Bronchial epithelial cell (primary cell): Measurements from ENCODE around the gene USP11. TPM values are rescaled to one million over a fixed set of nuclear protein-coding genes. Genes with fewer than 3 reads are reported as not detected.

Experiments used
- DNase-seq: peaks from one replicate; pipeline ENCODE4 v3.0.0-alpha.2; 2010; ENCODE audit warnings: low read depth
- FAIRE-seq: peaks from 2 replicates; lab custom pipeline; 2011; peaks lifted over from hg19 to GRCh38; lab: Jason Lieb, UNC
- H3K27me3 ChIP-seq: 2 replicates; pipeline ENCODE4 v1.5.1; 2011; ENCODE audit warnings: low read length; ENCODE audit not compliant: control insufficient read depth, insufficient read depth
- H3K36me3 ChIP-seq: 2 replicates; pipeline ENCODE4 v1.5.1; 2011; ENCODE audit warnings: low read length; ENCODE audit not compliant: control insufficient read depth, insufficient read depth
- H3K4me3 ChIP-seq: 2 replicates; pipeline ENCODE4 v1.5.1; 2011; ENCODE audit warnings: mild to moderate bottlenecking, low read depth, low read length, control low read depth
- total RNA-seq: library from RNA; depleted of rRNA; stranded (reverse); fragments of >200 nt; gene quantifications from 2 replicates; pipeline ENCODE4 v1.2.1, GENCODE V29; 2014
- TF ChIP-seq, protein P1 (sequence below): IDR thresholded peaks from 2 replicates; pipeline ENCODE4 v1.5.1; 2011; ENCODE audit warnings: mild to moderate bottlenecking, moderate library complexity, low read length, control low read depth, inconsistent platforms; ENCODE audit not compliant: insufficient read depth, severe bottlenecking

Gene USP11
- total RNA-seq, 1 donor from 2014 or later: 6.1 TPM

DNA sequence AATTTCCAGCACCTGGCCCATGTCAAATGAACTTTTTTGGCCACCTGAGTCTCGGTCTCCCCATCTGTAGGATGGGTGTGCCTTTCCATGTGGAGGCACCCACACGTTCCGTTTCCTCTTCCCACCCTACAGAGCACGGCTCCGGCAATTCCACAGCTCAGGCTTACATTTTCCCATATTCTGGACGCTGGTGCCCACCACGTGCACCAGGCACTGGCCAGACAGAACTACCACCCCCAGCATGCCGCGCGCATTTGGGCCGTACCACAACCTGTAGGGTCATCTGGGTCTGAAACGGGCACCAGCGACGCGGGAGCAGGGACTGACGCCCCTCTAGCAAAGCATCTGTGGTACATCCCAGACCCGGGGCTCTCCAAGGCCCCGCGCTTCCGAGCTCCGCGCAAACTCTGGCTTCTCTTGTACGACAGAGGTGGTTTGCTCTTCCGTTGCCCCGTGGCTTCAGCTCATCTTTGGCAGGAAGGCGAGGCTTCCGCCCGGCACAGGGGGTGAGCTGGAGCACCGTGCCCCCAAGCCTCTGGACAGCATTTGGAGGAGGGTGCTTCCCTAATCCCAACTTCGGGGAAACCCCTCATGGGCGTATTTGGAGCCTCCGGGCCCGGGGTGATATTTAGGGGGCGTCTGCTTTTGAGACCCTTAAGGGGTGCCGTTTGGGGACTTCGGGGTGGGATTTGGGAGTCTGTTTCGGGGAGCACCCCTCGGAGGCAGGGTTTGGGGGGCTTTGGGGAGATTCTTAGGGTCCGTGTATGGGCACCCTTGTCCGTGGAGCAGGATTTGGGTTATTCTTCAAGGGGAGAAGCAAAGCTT, 42.2 kb upstream of the USP11 start:
- no peaks in the 10 kb centered on the region for H3K36me3 ChIP-seq
- FAIRE-seq (no peak), DNase-seq (peak; percentile 78)
- H3K27me3 ChIP-seq: no peaks in the 10 kb centered on the region
- TF ChIP-seq, protein P1, sequence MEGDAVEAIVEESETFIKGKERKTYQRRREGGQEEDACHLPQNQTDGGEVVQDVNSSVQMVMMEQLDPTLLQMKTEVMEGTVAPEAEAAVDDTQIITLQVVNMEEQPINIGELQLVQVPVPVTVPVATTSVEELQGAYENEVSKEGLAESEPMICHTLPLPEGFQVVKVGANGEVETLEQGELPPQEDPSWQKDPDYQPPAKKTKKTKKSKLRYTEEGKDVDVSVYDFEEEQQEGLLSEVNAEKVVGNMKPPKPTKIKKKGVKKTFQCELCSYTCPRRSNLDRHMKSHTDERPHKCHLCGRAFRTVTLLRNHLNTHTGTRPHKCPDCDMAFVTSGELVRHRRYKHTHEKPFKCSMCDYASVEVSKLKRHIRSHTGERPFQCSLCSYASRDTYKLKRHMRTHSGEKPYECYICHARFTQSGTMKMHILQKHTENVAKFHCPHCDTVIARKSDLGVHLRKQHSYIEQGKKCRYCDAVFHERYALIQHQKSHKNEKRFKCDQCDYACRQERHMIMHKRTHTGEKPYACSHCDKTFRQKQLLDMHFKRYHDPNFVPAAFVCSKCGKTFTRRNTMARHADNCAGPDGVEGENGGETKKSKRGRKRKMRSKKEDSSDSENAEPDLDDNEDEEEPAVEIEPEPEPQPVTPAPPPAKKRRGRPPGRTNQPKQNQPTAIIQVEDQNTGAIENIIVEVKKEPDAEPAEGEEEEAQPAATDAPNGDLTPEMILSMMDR: no peak
- peak overlapping the region; percentile 55 for H3K4me3 ChIP-seq

DNA sequence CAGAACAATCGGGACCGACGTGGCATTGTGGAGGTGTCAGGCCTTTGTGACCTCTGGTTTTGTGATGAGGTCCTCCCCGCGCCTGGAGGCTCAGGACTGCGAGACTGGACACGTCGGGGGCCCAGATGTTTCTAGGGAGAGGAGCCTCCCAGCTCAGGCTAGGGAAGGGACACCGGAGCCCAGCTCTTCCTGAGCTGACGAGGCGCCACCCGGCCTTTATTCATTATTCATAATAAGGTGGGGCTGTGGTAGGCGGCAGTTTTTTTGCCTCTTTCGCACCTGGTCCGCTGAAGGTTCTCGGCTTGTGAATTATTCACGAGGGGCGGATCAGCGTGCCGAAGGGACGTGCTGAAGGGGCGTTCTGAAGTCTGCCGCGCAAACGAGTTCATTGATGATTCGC, 41.5 kb upstream of the USP11 start:
- Histone ChIP-seq H3K36me3 (no peaks in the 10 kb centered on the region), H3K4me3 (peak overlapping the region; percentile 55), H3K27me3 (no peaks in the 10 kb centered on the region)
- FAIRE-seq: no peak
- DNase-seq: peak; percentile 63
- TF ChIP-seq, protein P1: no peak

DNA sequence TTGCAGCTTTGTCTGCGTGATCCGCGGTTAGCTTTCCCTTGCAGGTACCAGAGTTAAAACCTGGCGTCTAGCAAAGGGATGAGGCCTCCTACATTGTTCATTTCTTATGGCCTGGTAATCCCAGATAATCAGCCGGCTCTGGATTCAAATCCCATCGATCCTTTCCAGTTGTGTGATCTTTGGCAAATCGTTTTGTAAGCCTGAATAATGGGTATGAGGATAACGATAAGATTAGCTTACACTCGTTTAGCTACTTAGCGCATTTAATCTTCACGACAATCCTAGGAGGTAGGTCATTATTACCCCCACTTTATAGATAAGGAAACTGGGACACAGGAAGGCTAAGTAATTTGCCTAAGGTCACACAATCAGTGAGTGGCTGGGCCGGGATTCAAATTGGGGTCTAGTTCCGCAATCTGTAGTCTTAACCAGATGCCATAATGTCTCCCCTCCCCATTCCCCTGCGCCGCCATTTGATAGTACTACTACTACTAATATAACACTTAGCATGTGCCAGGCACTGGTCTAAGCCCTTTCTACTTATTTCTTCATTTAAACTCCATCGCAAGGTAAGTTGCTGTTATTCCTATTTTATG, 40.9 kb upstream of the USP11 start:
- Histone ChIP-seq H3K36me3 (peaks cover 2% of the 10 kb centered on the region), H3K4me3 (peak overlapping the region; percentile 55), H3K27me3 (no peaks in the 10 kb centered on the region)
- TF ChIP-seq, protein P1: no peak
- FAIRE-seq (no peak), DNase-seq (no peak)

DNA sequence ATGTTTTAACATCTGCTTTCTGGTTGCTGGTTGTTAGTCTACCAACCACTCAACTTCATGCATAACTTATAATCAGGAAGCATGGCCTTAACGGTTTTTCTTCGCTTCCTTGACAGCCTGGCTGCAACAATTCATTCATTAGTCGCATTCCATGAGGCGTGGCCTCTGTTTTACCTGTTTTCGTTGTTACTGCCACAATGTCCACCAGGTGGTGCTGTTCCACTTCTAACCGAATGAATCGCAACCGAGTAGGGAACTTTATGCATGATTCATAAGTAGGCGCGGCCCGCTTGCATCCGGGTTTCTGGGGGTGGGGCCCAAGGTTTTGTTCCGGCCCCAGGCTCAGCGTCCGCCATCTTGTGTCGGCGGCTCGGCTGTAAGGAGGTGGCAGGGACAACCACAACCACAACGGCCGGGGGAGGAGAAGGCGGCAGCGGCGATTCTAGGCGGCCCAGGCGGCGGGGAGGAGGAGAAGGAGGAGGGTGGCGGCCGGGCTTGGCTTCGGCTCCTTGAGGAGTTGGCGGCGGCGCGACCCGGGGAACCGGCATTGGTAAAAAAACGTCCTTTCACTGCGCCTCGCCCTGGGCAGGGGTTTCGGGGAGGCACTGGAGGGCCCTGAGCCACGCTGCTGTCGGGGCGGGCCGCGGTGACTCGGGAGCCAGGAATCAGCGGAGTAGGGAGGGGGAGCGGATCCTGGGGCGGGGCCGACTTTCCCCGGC, 39.2 kb upstream of the USP11 start, which contains the start of gene UBA1:
Gene UBA1 (plus strand): TSS at position 355 of the 719 bp plus-strand sequence. CDS start 4,974 bp downstream, outside the sequence.
- FAIRE-seq (peak; percentile 72), DNase-seq (peak; percentile 88)
- H3K27me3 ChIP-seq: no peaks in the 10 kb centered on the region
- peaks cover 5% of the 10 kb centered on the region for H3K36me3 ChIP-seq
- H3K4me3 ChIP-seq: peak within 1 kb of the TSS; percentile 79
- TF ChIP-seq, protein P1: peak; percentile 45

DNA sequence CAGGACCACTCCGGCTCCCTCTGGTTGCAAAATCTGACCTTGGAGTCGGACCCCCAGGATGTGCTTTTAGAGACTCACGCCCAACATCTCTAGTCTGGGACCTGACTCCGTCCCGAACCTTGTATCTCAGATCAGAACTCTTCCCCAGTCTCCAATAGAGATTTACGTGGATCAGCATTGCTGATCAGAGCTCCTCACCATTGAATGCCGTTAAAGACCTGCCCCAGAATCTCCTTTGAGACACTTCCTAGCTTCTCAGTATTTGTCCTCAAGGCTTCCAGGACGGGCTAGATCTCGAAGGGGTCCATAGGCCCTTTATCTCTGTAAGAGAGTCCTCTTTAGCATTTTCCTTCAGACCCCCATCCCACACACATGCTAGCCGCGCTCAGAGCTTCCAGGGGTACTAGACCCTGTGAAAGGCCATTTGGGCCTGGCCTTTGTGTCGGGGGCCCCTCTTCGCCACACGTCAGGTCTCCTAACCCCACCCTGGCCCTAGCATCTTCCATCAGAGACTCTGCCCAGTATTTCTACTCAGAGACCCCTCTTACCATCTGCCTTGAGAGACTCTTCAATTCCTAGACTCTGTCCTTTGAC, 38.5 kb upstream of the USP11 start:
- Histone ChIP-seq H3K27me3 (no peaks in the 10 kb centered on the region), H3K36me3 (peaks cover 5% of the 10 kb centered on the region), H3K4me3 (peak overlapping the region; percentile 79)
- FAIRE-seq (no peak), DNase-seq (no peak)
- TF ChIP-seq, protein P1: no peak
